Hematopoietic multipotent progenitor cell (in vitro differentiated cells): ENCODE data around the gene PCGF2. TPM values are rescaled to one million over a fixed set of nuclear protein-coding genes. Genes with fewer than 3 reads are reported as not detected.

Experiments used
- DNase-seq, 3 donors: peaks; one replicate each; pipeline ENCODE4 v3.0.0-alpha.2; 2011 to 2015; ENCODE audit warnings: low read depth in 2 of 3, low spot score in 2 of 3
- total RNA-seq: library from RNA; depleted of rRNA; stranded (reverse); fragments of >200 nt; gene quantifications from one replicate; pipeline ENCODE4 v1.2.3, GENCODE V29; 2012

PCGF2 gene
- total RNA-seq, 1 donor: not detected

GRCh38 chr17:38719943-38720641, 28.0 kb downstream of the PCGF2 start:
- no peak for DNase-seq

- no peak for DNase-seq
These were observed 28.7 kb downstream of the PCGF2 start for GRCh38 chr17:38719289-38719942.

- DNase-seq: no peak
These were observed 30.9 kb downstream of the PCGF2 start for GRCh38 chr17:38717139-38717745.

GRCh38 chr17:38716368-38717005, 31.6 kb downstream of the PCGF2 start:
- DNase-seq: no peak

GRCh38 chr17:38715216-38715943, 32.8 kb downstream of the PCGF2 start:
- no peak for DNase-seq

- DNase-seq: no peak
These were observed 34.6 kb downstream of the PCGF2 start for GRCh38 chr17:38713456-38714075.

GRCh38 chr17:38712593-38712992, 35.5 kb downstream of the PCGF2 start:
- DNase-seq: no peak

GRCh38 chr17:38711792-38712571, 36.2 kb downstream of the PCGF2 start:
- DNase-seq: peak in 1 of 3 donors; percentile 56

- no peak for DNase-seq
These were observed 37.2 kb downstream of the PCGF2 start for GRCh38 chr17:38710985-38711384.

GRCh38 chr17:38710604-38710962, 37.6 kb downstream of the PCGF2 start:
- no peak for DNase-seq

GRCh38 chr17:38709864-38710603, 38.1 kb downstream of the PCGF2 start:
- DNase-seq: no peak

- no peak for DNase-seq
These were observed 38.9 kb downstream of the PCGF2 start for GRCh38 chr17:38709104-38709820.

GRCh38 chr17:38707678-38708351, 40.3 kb downstream of the PCGF2 start:
- DNase-seq: no peak

GRCh38 chr17:38706505-38707216, 41.5 kb downstream of the PCGF2 start:
- DNase-seq: no peak

- DNase-seq: no peak
These were observed 42.2 kb downstream of the PCGF2 start for GRCh38 chr17:38705803-38706504.

- DNase-seq: no peak
These were observed 42.7 kb downstream of the PCGF2 start for GRCh38 chr17:38705523-38705802.
